Ectodermal cell (in vitro differentiated cells): ENCODE data around the gene CHST11.

Source experiments
- H3K27ac ChIP-seq: 2 replicates; pipeline ENCODE4 v1.7.0; 2013; ENCODE audit warnings: mild to moderate bottlenecking, low read depth, low read length; ENCODE audit not compliant: insufficient read depth, poor library complexity, severe bottlenecking
- H3K27me3 ChIP-seq: 2 replicates; pipeline ENCODE4 v1.7.0; 2013; ENCODE audit warnings: mild to moderate bottlenecking, low read length; ENCODE audit not compliant: insufficient read depth, control insufficient read depth, poor library complexity, severe bottlenecking
- H3K36me3 ChIP-seq: one replicate; pipeline ENCODE4 v1.7.0; 2013; ENCODE audit warnings: low read length; ENCODE audit not compliant: control insufficient read depth, insufficient read depth
- H3K4me1 ChIP-seq: one replicate; pipeline ENCODE4 v1.7.0; 2013; ENCODE audit warnings: low read length; ENCODE audit not compliant: control insufficient read depth, insufficient read depth
- H3K4me3 ChIP-seq: 2 replicates; pipeline ENCODE4 v1.7.0; 2013; ENCODE audit warnings: low read depth, low read length, control low read depth; ENCODE audit not compliant: insufficient read depth
- H3K9me3 ChIP-seq: 2 replicates; pipeline ENCODE4 v1.7.0; 2013; ENCODE audit warnings: mild to moderate bottlenecking, low read length, moderate library complexity; ENCODE audit not compliant: control insufficient read depth
- WGBS, 2 experiments: methylation state at CpG; one replicate each; pipeline ENCODE4 v1.1.7; 2013; ENCODE audit warnings: missing lambda C conversion rate in 2 of 2; 5-methylcytosine and 5-hydroxymethylcytosine counted together

The CHST11 gene

GRCh38 chr12:104502217-104502616 is 45.5 kb downstream of the CHST11 start:
- 89 to 96% methylated on average over 5 of the region's 5 CpGs for WGBS, 2 experiments
- no peak overlapping the region for H3K27ac ChIP-seq
- no peaks in the 10 kb centered on the region for H3K36me3 ChIP-seq
- H3K9me3 ChIP-seq = no peaks in the 10 kb centered on the region
- H3K4me3 ChIP-seq = no peak overlapping the region
- H3K27me3 ChIP-seq = no peaks in the 10 kb centered on the region
- H3K4me1 ChIP-seq = peaks cover 15% of the 10 kb centered on the region

GRCh38 chr12:104502638-104503037 is 45.9 kb downstream of the CHST11 start:
- WGBS, 2 experiments = 78% methylated on average over 6 of the region's 6 CpGs

DNA sequence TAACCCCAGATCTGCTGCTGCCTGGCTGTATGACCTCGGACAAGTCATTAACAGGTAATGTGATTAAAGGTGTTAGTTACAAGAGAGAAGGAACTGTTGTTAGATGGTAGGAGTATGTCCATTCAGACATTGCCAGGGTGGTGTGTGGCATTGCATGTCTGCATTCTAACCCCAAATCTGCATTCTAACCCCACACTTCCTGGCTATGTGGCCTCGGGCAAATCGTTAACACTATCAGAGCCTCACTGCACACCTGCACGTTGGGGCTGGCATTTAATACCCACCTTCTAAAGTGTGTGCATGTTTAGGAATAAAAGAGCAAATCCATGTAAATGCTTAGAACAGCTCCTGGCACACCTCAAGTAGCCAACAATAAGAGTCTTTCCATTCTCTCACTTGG is 46.4 kb downstream of the CHST11 start:
- WGBS, 2 experiments = 81% methylated on average over 4 of the region's 4 CpGs
- Histone ChIP-seq H3K27me3 (no peaks in the 10 kb centered on the region), H3K27ac (no peak overlapping the region), H3K36me3 (no peaks in the 10 kb centered on the region), H3K4me3 (no peak overlapping the region), H3K9me3 (no peaks in the 10 kb centered on the region), H3K4me1 (peaks cover 15% of the 10 kb centered on the region)

More at GRCh38 chr12:104502638-104503037, 45.9 kb downstream of the CHST11 start:
- H3K27ac ChIP-seq = no peak overlapping the region
- H3K36me3 ChIP-seq = no peaks in the 10 kb centered on the region
- no peaks in the 10 kb centered on the region for H3K9me3 ChIP-seq
- H3K27me3 ChIP-seq = no peaks in the 10 kb centered on the region
- H3K4me1 ChIP-seq = peaks cover 15% of the 10 kb centered on the region
- no peak overlapping the region for H3K4me3 ChIP-seq

DNA sequence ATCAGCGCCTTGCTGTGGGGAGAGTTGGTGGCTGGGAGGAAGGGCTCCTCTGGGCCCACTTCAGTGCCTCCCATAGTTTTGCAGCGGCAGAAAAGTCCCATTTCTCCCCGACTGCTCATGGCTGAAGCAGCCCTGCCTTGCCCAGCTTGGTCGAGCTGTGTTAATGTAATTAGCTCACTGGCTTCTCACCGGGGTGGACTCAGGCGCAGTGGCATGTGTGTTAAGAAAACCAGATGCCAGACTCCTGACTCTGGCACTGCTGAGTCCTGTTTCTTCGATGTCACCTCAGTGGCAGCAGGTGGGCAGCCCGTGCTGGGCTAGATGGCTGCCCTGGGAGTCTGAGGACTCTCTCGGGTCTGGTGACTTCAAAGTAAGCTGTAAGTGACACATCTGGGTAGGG is 47.4 kb downstream of the CHST11 start:
- H3K36me3 ChIP-seq = no peaks in the 10 kb centered on the region
- H3K4me1 ChIP-seq = peaks cover 15% of the 10 kb centered on the region
- H3K27me3 ChIP-seq = no peaks in the 10 kb centered on the region
- H3K9me3 ChIP-seq = no peaks in the 10 kb centered on the region
- no peak overlapping the region for H3K27ac ChIP-seq
- H3K4me3 ChIP-seq = no peak overlapping the region
- 84 to 86% methylated on average over 9 of the region's 9 CpGs for WGBS, 2 experiments

- Histone ChIP-seq H3K4me1 (peaks cover 9% of the 10 kb centered on the region), H3K36me3 (no peaks in the 10 kb centered on the region), H3K4me3 (no peak overlapping the region), H3K27me3 (no peaks in the 10 kb centered on the region), H3K27ac (no peak overlapping the region), H3K9me3 (no peaks in the 10 kb centered on the region)
- 93 to 94% methylated on average over 7 of the region's 7 CpGs for WGBS, 2 experiments
Measured at GRCh38 chr12:104505095-104505818, 48.5 kb downstream of the CHST11 start.

- Histone ChIP-seq H3K27ac (no peak overlapping the region), H3K4me3 (no peak overlapping the region), H3K27me3 (no peaks in the 10 kb centered on the region), H3K36me3 (no peaks in the 10 kb centered on the region), H3K4me1 (peaks cover 9% of the 10 kb centered on the region), H3K9me3 (no peaks in the 10 kb centered on the region)
- 60 to 65% methylated on average over 14 of the region's 14 CpGs for WGBS, 2 experiments
Measured at GRCh38 chr12:104506676-104507401, 50.1 kb downstream of the CHST11 start.

DNA sequence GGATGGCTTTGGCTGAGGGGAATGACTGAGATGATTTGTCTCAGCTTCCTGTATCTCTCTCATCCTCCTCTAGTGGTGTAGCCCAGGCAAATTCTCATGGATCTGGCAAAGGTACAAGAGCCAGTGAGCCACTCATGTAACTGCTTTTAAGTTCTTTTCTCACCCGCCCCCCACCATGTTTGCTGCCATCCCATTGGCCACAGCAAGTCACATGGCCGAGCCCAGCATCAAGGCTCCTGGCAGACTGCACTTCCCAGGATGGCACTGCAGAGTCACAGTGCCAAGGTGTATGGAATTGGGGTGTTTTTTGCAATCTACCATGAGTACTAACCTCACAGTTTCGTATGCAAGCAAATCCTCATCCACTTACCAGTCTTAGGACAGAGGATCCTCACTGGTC is 50.9 kb downstream of the CHST11 start:
- no peaks in the 10 kb centered on the region for H3K9me3 ChIP-seq
- no peak overlapping the region for H3K27ac ChIP-seq
- H3K4me3 ChIP-seq = no peak overlapping the region
- H3K36me3 ChIP-seq = no peaks in the 10 kb centered on the region
- 92 to 93% methylated on average over 3 of the region's 3 CpGs for WGBS, 2 experiments
- no peaks in the 10 kb centered on the region for H3K27me3 ChIP-seq
- peaks cover 9% of the 10 kb centered on the region for H3K4me1 ChIP-seq

DNA sequence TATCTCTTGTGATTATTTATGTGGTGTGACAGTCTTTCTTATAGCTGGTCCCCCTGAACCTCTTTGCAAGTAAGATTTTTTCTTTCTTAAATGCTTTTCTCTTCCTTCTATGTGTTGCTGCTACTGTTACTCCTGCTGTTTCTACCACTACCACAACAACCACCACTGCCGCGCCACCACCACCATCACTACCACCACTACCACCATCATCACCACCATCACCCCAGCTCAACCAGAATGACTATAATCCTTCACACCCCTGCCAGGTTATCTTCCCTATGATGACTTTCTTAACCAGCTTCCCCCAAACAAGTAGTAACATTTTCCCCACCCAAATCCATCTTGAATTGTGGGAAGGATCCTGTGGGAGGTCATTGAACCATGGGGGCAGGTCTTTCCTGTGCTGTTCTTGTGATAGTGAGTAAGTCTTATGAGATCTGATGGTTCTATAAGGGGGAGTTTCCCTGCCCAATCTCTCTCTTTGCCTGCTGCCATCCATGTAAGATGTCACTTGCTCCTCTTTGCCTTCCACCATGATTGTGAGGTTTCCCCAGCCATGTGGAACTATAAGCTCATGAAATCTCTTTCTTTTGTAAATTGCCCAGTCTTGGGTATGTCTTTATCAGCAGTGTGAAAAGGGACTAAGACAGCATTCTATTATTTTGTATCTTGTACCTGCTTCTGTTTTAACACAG is 52.2 kb downstream of the CHST11 start:
- no peak overlapping the region for H3K4me3 ChIP-seq
- no peak overlapping the region for H3K27ac ChIP-seq
- peaks cover 10% of the 10 kb centered on the region for H3K4me1 ChIP-seq
- no peaks in the 10 kb centered on the region for H3K36me3 ChIP-seq
- 93 to 95% methylated on average over 2 of the region's 2 CpGs for WGBS, 2 experiments
- no peaks in the 10 kb centered on the region for H3K27me3 ChIP-seq
- H3K9me3 ChIP-seq = no peaks in the 10 kb centered on the region

- Histone ChIP-seq H3K4me3 (no peak overlapping the region), H3K36me3 (no peaks in the 10 kb centered on the region), H3K4me1 (peaks cover 6% of the 10 kb centered on the region), H3K27me3 (no peaks in the 10 kb centered on the region), H3K27ac (no peak overlapping the region), H3K9me3 (no peaks in the 10 kb centered on the region)
- WGBS, 2 experiments = 93 to 94% methylated on average over 2 of the region's 2 CpGs
Measured at GRCh38 chr12:104510145-104510872, 53.6 kb downstream of the CHST11 start.
